GM10248 (cell line): ENCODE results near the gene OXNAD1.

Experiments
- CTCF ChIA-PET: fragments of 300-600 bp; sonication (Branson Sonifier 250); formaldehyde crosslinking; extraction: SDS; loops from one replicate; lab custom pipeline; 2021; ENCODE audit warnings: antibody characterized with exemption; lab: Yijun Ruan, JAX
- POLR2A ChIA-PET: fragments of 350-650 bp; sonication (Branson Sonifier 250); formaldehyde crosslinking; extraction: SDS; loops from one replicate; lab custom pipeline; 2020; ENCODE audit warnings: antibody characterized with exemption; lab: Yijun Ruan, JAX
- DNase-seq: peaks from one replicate; pipeline ENCODE4 v3.0.0; 2012; ENCODE audit errors: extremely low spot score
- CTCF ChIP-seq: IDR thresholded peaks from 2 replicates; pipeline ENCODE4 v1.5.1; 2012; ENCODE audit warnings: mild to moderate bottlenecking, low read depth; ENCODE audit errors: extremely low read depth, missing control alignments, control extremely low read depth

Gene OXNAD1

GRCh38 chr3:16264708-16265454 lies at the start of gene OXNAD1, which contains the start of gene DPH3:
OXNAD1 (plus strand) TSS chr3:16265212; CDS start chr3:16270953, 5,741 bp downstream.
DPH3 (minus strand) TSS chr3:16264943; CDS start chr3:16264876, 67 bp downstream.
- DNase-seq, result peak; percentile 98
- POLR2A ChIA-PET, result interaction anchor here (0.7 to 1.0 kb wide), 3 partner anchors 21 to 252 kb away, joined by 3 read pairs; no protein-coding TSS in a partner anchor
- TF ChIP-seq CTCF, result no peak
- CTCF ChIA-PET, result interaction anchor here (1.0 to 8.3 kb wide), 10 partner anchors 10 to 287 kb away, joined by 3 to 55 read pairs (median 6); no protein-coding TSS in a partner anchor

GRCh38 chr3:16216373-16216935 lies 48.6 kb upstream of the OXNAD1 start:
- DNase-seq, result no peak
- ChIA-PET POLR2A (no interaction called here), CTCF (interaction anchor here (1.2 to 1.3 kb wide), 2 partner anchors 15 to 18 kb away, joined by 3 to 4 read pairs; no protein-coding TSS in a partner anchor)
- TF ChIP-seq CTCF, result no peak

- CTCF ChIA-PET, result no interaction called here
- TF ChIP-seq CTCF, result no peak
- POLR2A ChIA-PET, result no interaction called here
- no peak for DNase-seq
These were observed 45.2 kb upstream of the OXNAD1 start for GRCh38 chr3:16219777-16220176.

- no peak for DNase-seq
- no peak for TF ChIP-seq CTCF
- CTCF ChIA-PET, result interaction anchor here (0.6 to 0.9 kb wide), 2 partner anchors 11 to 173 kb away, joined by 3 read pairs; no protein-coding TSS in a partner anchor
- POLR2A ChIA-PET, result no interaction called here
These were observed 43.0 kb upstream of the OXNAD1 start for GRCh38 chr3:16221990-16222389.

- CTCF ChIA-PET, result interaction anchor here (0.9 kb wide), 1 partner anchor 12 kb away, joined by 3 read pairs; no protein-coding TSS in a partner anchor
- POLR2A ChIA-PET, result no interaction called here
- no peak for TF ChIP-seq CTCF
- DNase-seq, result no peak
These were observed 42.5 kb upstream of the OXNAD1 start for GRCh38 chr3:16222547-16222946.

GRCh38 chr3:16224325-16224724 lies 40.7 kb upstream of the OXNAD1 start:
- DNase-seq, result no peak
- CTCF ChIA-PET, result interaction anchor here (1.6 kb wide), 1 partner anchor 19 kb away, joined by 3 read pairs; no protein-coding TSS in a partner anchor
- POLR2A ChIA-PET, result no interaction called here
- TF ChIP-seq CTCF, result no peak
